Activated T-cell treated with anti-CD3 and anti-CD28 coated beads, Interleukin-2, amount 50 U/mL, for 72 hours (primary cell): Measurements from ENCODE around the gene ZNF215. TPM values are rescaled to one million over a fixed set of nuclear protein-coding genes. Genes with fewer than 3 reads are reported as not detected.
A peak's percentile ranks its signal among the peaks of the same experiment; 100 is the strongest.
"Not testable (repeated sequence)": the region's sequence is repeated elsewhere in the genome, so short reads cannot be mapped to it uniquely, and the experiment has no call there.

ENCODE experiments used
- ATAC-seq, 2 donors: fragments of 150-1000 bp; cut with Tn5 transposase; replicated peaks in 1 of 2; 2 replicates each; pipeline ENCODE4 v1.10.0; 2021; ENCODE audit warnings: moderate library complexity in 2 of 2, mild to moderate bottlenecking in 1 of 2
- DNase-seq, 2 donors: peaks; one replicate each; pipeline ENCODE4 v3.0.0; 2021 to 2022; ENCODE audit warnings: mixed read lengths in 1 of 2
- H3K27ac Mint-ChIP-seq: one replicate; pipeline ENCODE4 v1.8.0; 2022; ENCODE audit warnings: mild to moderate bottlenecking, moderate library complexity, mixed read lengths
- H3K27me3 Mint-ChIP-seq: one replicate; pipeline ENCODE4 v1.8.0; 2022; ENCODE audit warnings: low read depth, mixed read lengths
- H3K36me3 Mint-ChIP-seq, 2 donors: one replicate each; pipeline ENCODE4 v1.8.0; 2022; ENCODE audit warnings: mixed read lengths in 2 of 2, mild to moderate bottlenecking in 1 of 2; ENCODE audit not compliant: insufficient read depth in 2 of 2
- H3K4me1 Mint-ChIP-seq: one replicate; pipeline ENCODE4 v1.8.0; 2022; ENCODE audit warnings: low read depth, mixed read lengths
- H3K4me3 Mint-ChIP-seq, 2 donors: one replicate each; pipeline ENCODE4 v1.8.0; 2022; ENCODE audit warnings: mild to moderate bottlenecking in 2 of 2, mixed read lengths in 2 of 2, moderate library complexity in 2 of 2
- H3K9me3 Mint-ChIP-seq, 2 donors: one replicate each; pipeline ENCODE4 v1.8.0; 2022; ENCODE audit warnings: mixed read lengths in 2 of 2
- total RNA-seq, 2 donors: library from RNA; stranded (reverse); gene quantifications; one replicate each; pipeline ENCODE4 v1.2.3, GENCODE V29; 2022

Gene ZNF215
- total RNA-seq, 2 donors from 2014 or later = 0.23 to 1.4 TPM

GRCh38 chr11:6962673-6963072, 36.4 kb downstream of the ZNF215 start:
- no peaks in the 10 kb centered on the region for H3K36me3 Mint-ChIP-seq
- H3K27me3 Mint-ChIP-seq = no peaks in the 10 kb centered on the region
- H3K9me3 Mint-ChIP-seq = peaks cover 0 to 2% of the 10 kb centered on the region in 2 donors
- DNase-seq = no peak
- no peak overlapping the region for H3K4me3 Mint-ChIP-seq
- no peak for ATAC-seq
- no peak overlapping the region for H3K27ac Mint-ChIP-seq
- H3K4me1 Mint-ChIP-seq = no peaks in the 10 kb centered on the region

GRCh38 chr11:6968816-6969215, 42.6 kb downstream of the ZNF215 start:
- H3K4me1 Mint-ChIP-seq = no peaks in the 10 kb centered on the region
- ATAC-seq (no peak), DNase-seq (no peak)
- no peaks in the 10 kb centered on the region for H3K27me3 Mint-ChIP-seq
- H3K36me3 Mint-ChIP-seq = no peaks in the 10 kb centered on the region
- H3K4me3 Mint-ChIP-seq = no peak overlapping the region
- no peak overlapping the region for H3K27ac Mint-ChIP-seq
- peaks cover 0 to 2% of the 10 kb centered on the region in 2 donors for H3K9me3 Mint-ChIP-seq

- DNase-seq, H3K4me1 Mint-ChIP-seq, ATAC-seq, H3K4me3 Mint-ChIP-seq, H3K27me3 Mint-ChIP-seq, H3K9me3 Mint-ChIP-seq, H3K27ac Mint-ChIP-seq, H3K36me3 Mint-ChIP-seq: not testable (repeated sequence)
Observed at GRCh38 chr11:6969854-6970253, 43.6 kb downstream of the ZNF215 start.

GRCh38 chr11:6979365-6979764, 53.1 kb downstream of the ZNF215 start:
- ATAC-seq = no peak
- no peaks in the 10 kb centered on the region for H3K27me3 Mint-ChIP-seq
- peaks cover 2 to 3% of the 10 kb centered on the region in 2 donors for H3K9me3 Mint-ChIP-seq
- no peak overlapping the region for H3K4me3 Mint-ChIP-seq
- no peak for DNase-seq
- H3K4me1 Mint-ChIP-seq = no peaks in the 10 kb centered on the region
- H3K36me3 Mint-ChIP-seq = no peaks in the 10 kb centered on the region
- no peak overlapping the region for H3K27ac Mint-ChIP-seq

- DNase-seq (no peak), ATAC-seq (no peak)
- Mint-ChIP-seq H3K9me3 (peaks cover 0 to 2% of the 10 kb centered on the region in 2 donors), H3K4me1 (no peaks in the 10 kb centered on the region), H3K36me3 (no peaks in the 10 kb centered on the region), H3K4me3 (no peak overlapping the region), H3K27ac (no peak overlapping the region), H3K27me3 (peaks cover 3% of the 10 kb centered on the region)
Observed at GRCh38 chr11:6986487-6986886, 60.3 kb downstream of the ZNF215 start.

GRCh38 chr11:6988506-6988905, 62.3 kb downstream of the ZNF215 start:
- no peaks in the 10 kb centered on the region for H3K9me3 Mint-ChIP-seq
- no peak overlapping the region for H3K4me3 Mint-ChIP-seq
- no peak overlapping the region for H3K27ac Mint-ChIP-seq
- H3K27me3 Mint-ChIP-seq = peaks cover 6% of the 10 kb centered on the region
- no peaks in the 10 kb centered on the region for H3K4me1 Mint-ChIP-seq
- ATAC-seq (no peak), DNase-seq (no peak)
- no peaks in the 10 kb centered on the region for H3K36me3 Mint-ChIP-seq

GRCh38 chr11:6991227-6991626, 65.0 kb downstream of the ZNF215 start:
- no peak overlapping the region for H3K27ac Mint-ChIP-seq
- H3K4me1 Mint-ChIP-seq = no peaks in the 10 kb centered on the region
- no peak for ATAC-seq
- H3K27me3 Mint-ChIP-seq = peaks cover 6% of the 10 kb centered on the region
- H3K4me3 Mint-ChIP-seq = no peak overlapping the region
- DNase-seq = no peak
- no peaks in the 10 kb centered on the region for H3K9me3 Mint-ChIP-seq
- no peaks in the 10 kb centered on the region for H3K36me3 Mint-ChIP-seq

- Mint-ChIP-seq H3K4me1 (no peaks in the 10 kb centered on the region), H3K4me3 (no peak overlapping the region), H3K27ac (no peak overlapping the region), H3K9me3 (no peaks in the 10 kb centered on the region), H3K36me3 (no peaks in the 10 kb centered on the region), H3K27me3 (peaks cover 6% of the 10 kb centered on the region)
- no peak for ATAC-seq
- no peak for DNase-seq
Observed at GRCh38 chr11:6992026-6992425, 65.8 kb downstream of the ZNF215 start.

- ATAC-seq = no peak
- Mint-ChIP-seq H3K4me3 (no peak overlapping the region), H3K4me1 (no peaks in the 10 kb centered on the region), H3K9me3 (no peaks in the 10 kb centered on the region), H3K27me3 (peaks cover 6% of the 10 kb centered on the region), H3K36me3 (no peaks in the 10 kb centered on the region), H3K27ac (no peak overlapping the region)
- DNase-seq = no peak
Observed at GRCh38 chr11:6992457-6993417, 66.5 kb downstream of the ZNF215 start.

GRCh38 chr11:6995703-6996102, 69.5 kb downstream of the ZNF215 start:
- Mint-ChIP-seq H3K27ac (no peak overlapping the region), H3K4me1 (no peaks in the 10 kb centered on the region), H3K27me3 (peaks cover 6% of the 10 kb centered on the region), H3K4me3 (no peak overlapping the region), H3K9me3 (no peaks in the 10 kb centered on the region), H3K36me3 (no peaks in the 10 kb centered on the region)
- DNase-seq (no peak), ATAC-seq (no peak)

GRCh38 chr11:7004482-7004881, 78.3 kb downstream of the ZNF215 start:
- Mint-ChIP-seq H3K9me3 (no peaks in the 10 kb centered on the region), H3K4me1 (no peaks in the 10 kb centered on the region), H3K36me3 (no peaks in the 10 kb centered on the region), H3K27me3 (no peaks in the 10 kb centered on the region), H3K4me3 (no peak overlapping the region), H3K27ac (no peak overlapping the region)
- DNase-seq (no peak), ATAC-seq (peak in 1 of 2 donors; percentile 41)
